ENCODE results near the gene TPRG1L. TPM values are rescaled to one million over a fixed set of nuclear protein-coding genes. Genes with fewer than 3 reads are reported as not detected.

TPRG1L gene
- total RNA-seq, 1 experiment from 2014 or later: 24.0 TPM

- Histone ChIP-seq H2BK15ac (ENCODE audit: low read depth, low read length) (no peak within 1 kb of the TSS), H3K14ac (ENCODE audit: insufficient read depth, low read length) (no peak within 1 kb of the TSS; the same call in 1 of the 2 replicates), H3K4me1 (ENCODE audit: insufficient read depth, low read length) (no peaks in the 10 kb centered on the region), H2AK5ac (ENCODE audit: insufficient read length, low read length) (no peak within 1 kb of the TSS), H3K4me2 (ENCODE audit: insufficient read depth, insufficient read length, low read length) (peak within 1 kb of the TSS; percentile 65), H4K5ac (ENCODE audit: insufficient read length, low read depth, low read length) (no peak within 1 kb of the TSS), H2BK20ac (ENCODE audit: low read depth, low read length, poor library complexity, severe bottlenecking) (no peak within 1 kb of the TSS), H2BK12ac (ENCODE audit: insufficient read length, low read depth, low read length) (no peak within 1 kb of the TSS), H3K18ac (ENCODE audit: insufficient read length, low read depth, low read length) (no peak within 1 kb of the TSS), H3K23ac (ENCODE audit: insufficient read length, low read depth, low read length) (no peak within 1 kb of the TSS), H4K20me1 (ENCODE audit: control insufficient read depth, insufficient read depth, insufficient read length) (no peaks in the 10 kb centered on the region), H3K9ac (ENCODE audit: extremely low read depth, insufficient read length, low read length) (no peak within 1 kb of the TSS), H3K23me2 (ENCODE audit: insufficient read length, low read depth, low read length, poor library complexity, severe bottlenecking) (peaks cover 28% of the 10 kb centered on the region), H4K8ac (replicated peaks; ENCODE audit: insufficient read length, low read depth, low read length) (no peak within 1 kb of the TSS), H3K27ac (ENCODE audit: insufficient read length, low read depth, low read length) (no peak within 1 kb of the TSS), H4K91ac (ENCODE audit: insufficient read length, low read depth, low read length) (no peak within 1 kb of the TSS), H3K79me2 (ENCODE audit: insufficient read depth, low read length) (peaks cover 3% of the 10 kb centered on the region; the same call in 1 of the 2 replicates), H2BK120ac (ENCODE audit: low read depth, low read length, poor library complexity, severe bottlenecking) (no peak within 1 kb of the TSS), H2AFZ (ENCODE audit: low read length) (no peak within 1 kb of the TSS), H3K56ac (ENCODE audit: insufficient read length, low read depth, low read length) (no peak within 1 kb of the TSS), H3K27me3 (ENCODE audit: insufficient read depth, low read length) (peaks cover 40% of the 10 kb centered on the region), H3K4ac (ENCODE audit: low read depth, low read length) (no peak within 1 kb of the TSS), H3T11ph (ENCODE audit: low read length) (no peak within 1 kb of the TSS), H3K79me1 (ENCODE audit: insufficient read depth, low read depth, low read length, poor library complexity, severe bottlenecking) (no peaks in the 10 kb centered on the region), H2BK5ac (ENCODE audit: insufficient read length, low read length) (no peak within 1 kb of the TSS), H3K9me3 (ENCODE audit: control insufficient read depth, low read depth, low read length) (no peaks in the 10 kb centered on the region)
- Mint-ChIP-seq H3K27me3 (ENCODE audit: low read depth) (peaks cover 67% of the 10 kb centered on the region), H3K27ac (no peak within 1 kb of the TSS; a peak in 1 of 7 replicates), H3K4me1 (peaks cover 17 to 18% of the 10 kb centered on the region in 2 experiments), H3K9me3 (peaks cover 0 to 2% of the 10 kb centered on the region in 2 experiments; a peak in 1 of 5 replicates), H3K4me3 (peak within 1 kb of the TSS; percentile 64 to 85), H3K36me3 (ENCODE audit: insufficient read depth in 1 of 3, low read depth in 3 of 3) (peaks cover 0 to 6% (median 4%) of the 10 kb centered on the region in 3 experiments; a peak in 5 of 7 replicates)
- no peak for TF ChIP-seq CTCF (conservative IDR thresholded peaks at IDR 0.05)
- no CpG with 5 or more reads among the region's 80 CpGs for WGBS (ENCODE audit: extremely low coverage, insufficient read length, low lambda C conversion rate)
- no peak for DNase-seq
These were observed 27.2 kb downstream of the TPRG1L start, which contains the start of gene TP73 for GRCh38 chr1:3651930-3652547. TSS of gene TP73 (plus strand) at chr1:3652516. CDS start at chr1:3682366, 29,850 bp downstream.

Measured in H9 (cell line).